ENCODE results near the gene NPNT.

- TF ChIP-seq EZH2 (IDR thresholded peaks at IDR 0.05; ENCODE audit: insufficient read depth, poor library complexity, severe bottlenecking) (no peak), EZH2phosphoT487 (IDR thresholded peaks at IDR 0.05; ENCODE audit: insufficient read depth, low read depth) (no peak)
These were observed 22.0 kb downstream of the NPNT start for GRCh38 chr4:105917171-105917685.

Measured in GM23248 (cell line).